IMR-90 (cell line): ENCODE measurements around the gene LMAN2. TPM values are rescaled to one million over a fixed set of nuclear protein-coding genes. Genes with fewer than 3 reads are reported as not detected.

Source experiments
- ATAC-seq: fragments of 200-7000 bp; cut with Tn5 transposase; 2 replicates; pipeline ENCODE4 v1.9.1; 2020; ENCODE audit warnings: low read depth, mild to moderate bottlenecking, moderate library complexity
- BruUV-seq: library from RNA; stranded (reverse); fragments of 400-500 nt; replicated peaks from 2 replicates; lab custom pipeline; 2021; lab: Mats Ljungman, UMichigan
- CTCF ChIA-PET: fragments of 300-600 bp; formaldehyde crosslinking; extraction: SDS; loops from one replicate; lab custom pipeline; 2021; ENCODE audit warnings: antibody characterized with exemption; lab: Yijun Ruan, JAX
- POLR2A ChIA-PET: fragments of 300-600 bp; sonication (Branson Sonifier 250); formaldehyde crosslinking; loops from one replicate; lab custom pipeline; 2022; ENCODE audit warnings: antibody characterized with exemption; ENCODE audit not compliant: unreplicated experiment; lab: Charles Lee
- DNase-seq: peaks from one replicate; pipeline ENCODE4 v3.0.0; 2013
- H2AFZ ChIP-seq: replicated peaks from 2 replicates; pipeline ENCODE3; 2013; ENCODE audit warnings: low read length, mild to moderate bottlenecking; ENCODE audit not compliant: poor library complexity
- H2AK5ac ChIP-seq: 2 replicates; pipeline ENCODE4 v1.6.1; 2013; ENCODE audit warnings: low read depth, low read length, inconsistent platforms
- H2AK9ac ChIP-seq: replicated peaks from 2 replicates; pipeline ENCODE3; 2013; ENCODE audit warnings: mild to moderate bottlenecking, low read depth, low read length, moderate library complexity; ENCODE audit not compliant: poor library complexity
- H2BK120ac ChIP-seq: 2 replicates; pipeline ENCODE4 v1.6.1; 2013; ENCODE audit warnings: low read depth, low read length, inconsistent platforms
- H2BK15ac ChIP-seq: 3 replicates; pipeline ENCODE4 v1.6.1; 2013; ENCODE audit warnings: low read depth, low read length, inconsistent platforms
- H2BK20ac ChIP-seq: 2 replicates; pipeline ENCODE4 v1.6.1; 2013; ENCODE audit warnings: low read depth, mild to moderate bottlenecking, inconsistent platforms, low read length, moderate library complexity
- H2BK5ac ChIP-seq: 2 replicates; pipeline ENCODE4 v1.6.1; 2013; ENCODE audit warnings: mild to moderate bottlenecking, low read depth, low read length, inconsistent platforms; ENCODE audit not compliant: poor library complexity, severe bottlenecking
- H3K14ac ChIP-seq: replicated peaks from 2 replicates; pipeline ENCODE4 v1.6.1; 2013; ENCODE audit warnings: low read depth, low read length, inconsistent platforms
- H3K18ac ChIP-seq: 2 replicates; pipeline ENCODE4 v1.6.1; 2013; ENCODE audit warnings: low read depth, low read length, control low read depth
- H3K23ac ChIP-seq: 2 replicates; pipeline ENCODE4 v1.6.1; 2013; ENCODE audit warnings: low read depth, low read length, inconsistent platforms
- H3K27ac ChIP-seq: 2 replicates; pipeline ENCODE4 v1.5.1; 2013; ENCODE audit warnings: mild to moderate bottlenecking, control low read depth, low read length; ENCODE audit not compliant: insufficient read depth
- H3K27me3 ChIP-seq: 2 replicates; pipeline ENCODE4 v1.6.1; 2013; ENCODE audit warnings: low read length; ENCODE audit not compliant: control insufficient read depth, insufficient read depth
- H3K36me3 ChIP-seq: 2 replicates; pipeline ENCODE4 v1.6.1; 2013; ENCODE audit warnings: low read length, mixed read lengths; ENCODE audit not compliant: control insufficient read depth, insufficient read depth
- H3K4ac ChIP-seq: 2 replicates; pipeline ENCODE4 v1.6.1; 2013; ENCODE audit warnings: low read depth, low read length, inconsistent platforms
- H3K4me1 ChIP-seq: 2 replicates; pipeline ENCODE4 v1.6.1; 2013; ENCODE audit warnings: low read length, mixed read lengths; ENCODE audit not compliant: control insufficient read depth, insufficient read depth
- H3K4me2 ChIP-seq: 2 replicates; pipeline ENCODE4 v1.6.1; 2013; ENCODE audit warnings: low read depth, mild to moderate bottlenecking, control low read depth, low read length, moderate library complexity
- H3K4me3 ChIP-seq: 2 replicates; pipeline ENCODE4 v1.5.1; 2013; ENCODE audit warnings: low read depth, mild to moderate bottlenecking, control low read depth, low read length, moderate library complexity; ENCODE audit not compliant: insufficient read depth
- H3K56ac ChIP-seq: 2 replicates; pipeline ENCODE4 v1.6.1; 2013; ENCODE audit warnings: low read length, inconsistent platforms; ENCODE audit not compliant: insufficient read depth; ENCODE audit errors: extremely low read depth
- H3K79me1 ChIP-seq, 2 experiments: 2 replicates each; pipeline ENCODE4 v1.6.1; 2013; ENCODE audit warnings: low read length in 2 of 2, inconsistent platforms in 1 of 2, low read depth in 1 of 2
- H3K9ac ChIP-seq: 2 replicates; pipeline ENCODE4 v1.6.1; 2013; ENCODE audit warnings: low read depth, low read length, control low read depth
- H3K9me1 ChIP-seq: 2 replicates; pipeline ENCODE4 v1.6.1; 2013; ENCODE audit warnings: low read length, inconsistent platforms; ENCODE audit not compliant: insufficient read depth
- H3K9me3 ChIP-seq: 2 replicates; pipeline ENCODE4 v1.6.1; 2013; ENCODE audit warnings: low read length; ENCODE audit not compliant: control insufficient read depth, insufficient read depth
- H4K20me1 ChIP-seq: 2 replicates; pipeline ENCODE4 v1.6.1; 2013; ENCODE audit warnings: low read length, inconsistent platforms; ENCODE audit not compliant: insufficient read depth
- H4K5ac ChIP-seq: 2 replicates; pipeline ENCODE4 v1.6.1; 2013; ENCODE audit warnings: mild to moderate bottlenecking, low read depth, low read length, control low read depth
- H4K8ac ChIP-seq, 2 experiments: 2 replicates each; pipeline ENCODE4 v1.6.1; 2013; ENCODE audit warnings: low read depth in 2 of 2, low read length in 2 of 2, control low read depth in 1 of 2, inconsistent platforms in 1 of 2
- H4K91ac ChIP-seq: 2 replicates; pipeline ENCODE4 v1.6.1; 2013; ENCODE audit warnings: low read depth, low read length, inconsistent platforms; ENCODE audit not compliant: insufficient read depth
- CHD1 ChIP-seq: IDR thresholded peaks from 2 replicates; pipeline ENCODE4 v1.6.1; 2012; ENCODE audit warnings: low read depth, low read length, improper control_type of control experiment
- FOS ChIP-seq: fragments of 150-350 bp; IDR thresholded peaks from 2 replicates; pipeline ENCODE4 v1.6.1; 2016; ENCODE audit warnings: low read depth, low read length
- MAFK ChIP-seq: IDR thresholded peaks from 2 replicates; pipeline ENCODE4 v1.6.1; 2012; ENCODE audit warnings: low read depth, low read length, improper control_type of control experiment
- MXI1 ChIP-seq: IDR thresholded peaks from 2 replicates; pipeline ENCODE4 v1.6.1; 2012; ENCODE audit warnings: low read depth, mild to moderate bottlenecking, low read length, moderate library complexity, borderline replicate concordance
- RCOR1 ChIP-seq: IDR thresholded peaks from 2 replicates; pipeline ENCODE4 v1.6.1; 2012; ENCODE audit warnings: mild to moderate bottlenecking, low read length, improper control_type of control experiment; ENCODE audit not compliant: insufficient replicate concordance
- RFX5 ChIP-seq: IDR thresholded peaks from 2 replicates; pipeline ENCODE4 v1.8.0; 2012; ENCODE audit warnings: low read depth, mild to moderate bottlenecking, low read length, moderate library complexity
- WGBS, 2 experiments: methylation state at CpG; one replicate each; pipeline versions ENCODE4 v1.1.5 to v1.1.7; 2013; ENCODE audit warnings: missing lambda C conversion rate in 2 of 2; ENCODE audit not compliant: insufficient read length in 1 of 2; ENCODE audit errors: extremely low coverage in 2 of 2; 5-methylcytosine and 5-hydroxymethylcytosine counted together
- dilution Hi-C: fragments of 300-500 bp; cut with HindIII; formaldehyde crosslinking; loops from one replicate; pipeline ENCODE4 v1.14.3; 2018; ENCODE audit warnings: low sequenced_read_pairs; ENCODE audit not compliant: unreplicated experiment
- in situ Hi-C: fragments of 300-500 bp; cut with MboI; formaldehyde crosslinking; loops from 3 replicates; pipeline ENCODE4 v1.14.3; 2019; ENCODE audit warnings: low sequenced_read_pairs, inconsistent platforms, mixed read lengths
- intact Hi-C: fragments of 100-400 bp; cut with micrococcal nuclease; formaldehyde crosslinking; loops from 2 replicates; pipeline ENCODE4 v1.10.0; 2022
- polyA plus RNA-seq, 3 experiments: library from polyadenylated mRNA; depleted of rRNA; stranded (reverse); fragments of >200 nt; gene quantifications; 2 replicates each; pipeline ENCODE4 v1.2.3, GENCODE V29; 2012; ENCODE audit warnings: low replicate concordance in 1 of 3
- total RNA-seq: library from RNA; depleted of rRNA; stranded (reverse); fragments of >200 nt; gene quantifications from 2 replicates; pipeline ENCODE4 v1.2.3, GENCODE V29; 2012

The LMAN2 gene
- total and polyA plus RNA-seq, 2 of the 4 experiments (the other 2 are of a cell fraction): 253 to 303 TPM

DNA sequence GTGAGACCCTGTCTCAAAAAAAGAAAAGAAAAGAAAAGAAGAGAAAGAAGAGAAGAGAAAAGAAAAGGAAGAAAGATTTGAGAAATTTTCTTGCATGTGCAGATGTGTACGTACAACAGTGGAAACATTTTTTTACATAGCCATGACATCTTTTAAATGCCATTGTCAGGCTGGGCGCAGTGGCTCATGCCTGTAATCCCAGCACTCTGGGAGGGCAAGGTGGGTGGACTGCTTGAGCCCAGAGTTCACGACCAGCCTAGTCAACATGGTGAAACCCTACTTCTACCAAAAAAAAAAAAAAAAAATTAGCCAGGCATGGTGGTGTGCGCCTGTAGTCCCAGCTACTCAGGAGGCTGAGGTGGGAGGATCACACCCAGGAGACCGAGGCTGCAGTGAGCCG, 6.6 kb downstream of the LMAN2 start:
- no CpG with 5 or more reads among the region's 6 CpGs for WGBS, 2 experiments
- no peak overlapping the region for H2BK120ac ChIP-seq
- H3K27me3 ChIP-seq: no peaks in the 10 kb centered on the region
- DNase-seq (no peak), ATAC-seq (no peak)
- H3K4me3 ChIP-seq: no peak overlapping the region
- H4K20me1 ChIP-seq: peaks cover 18% of the 10 kb centered on the region; the same call in 1 of the 2 replicates
- H2BK15ac ChIP-seq: no peak overlapping the region
- H2AFZ ChIP-seq: no peak overlapping the region
- no peak overlapping the region for H2AK5ac ChIP-seq
- peaks cover 11% of the 10 kb centered on the region for H3K36me3 ChIP-seq
- dilution Hi-C loops (no loop called here), intact Hi-C loops (no loop called here), in situ Hi-C loops (no loop called here)
- no peak overlapping the region for H3K23ac ChIP-seq
- peaks cover 8% of the 10 kb centered on the region; the same call in 1 of the 2 replicates for H3K9me1 ChIP-seq
- ChIA-PET CTCF (no interaction called here), POLR2A (no interaction called here)
- TF ChIP-seq MAFK: no peak
- TF ChIP-seq CHD1: no peak
- TF ChIP-seq FOS: no peak
- no peak for TF ChIP-seq RCOR1
- no peak for TF ChIP-seq MXI1
- TF ChIP-seq RFX5: no peak
- no peak overlapping the region for H2BK20ac ChIP-seq
- no TSS peak for BruUV-seq
- H2BK5ac ChIP-seq: no peak overlapping the region
- H2AK9ac ChIP-seq: no peak overlapping the region
- H4K5ac ChIP-seq: no peak overlapping the region
- H3K14ac ChIP-seq: no peak overlapping the region
- H3K56ac ChIP-seq: no peak overlapping the region
- peaks cover 15% of the 10 kb centered on the region for H3K4me1 ChIP-seq
- H3K27ac ChIP-seq: no peak overlapping the region
- no peak overlapping the region for H4K91ac ChIP-seq
- H3K4me2 ChIP-seq: no peak overlapping the region
- H3K18ac ChIP-seq: no peak overlapping the region
- no peak overlapping the region for H4K8ac ChIP-seq
- H3K9ac ChIP-seq: no peak overlapping the region
- no peak overlapping the region for H3K4ac ChIP-seq
- no peaks in the 10 kb centered on the region for H3K9me3 ChIP-seq
- peaks cover 41 to 50% of the 10 kb centered on the region in 2 experiments for H3K79me1 ChIP-seq
